ENCODE measurements around the gene COL28A1.

DNA sequence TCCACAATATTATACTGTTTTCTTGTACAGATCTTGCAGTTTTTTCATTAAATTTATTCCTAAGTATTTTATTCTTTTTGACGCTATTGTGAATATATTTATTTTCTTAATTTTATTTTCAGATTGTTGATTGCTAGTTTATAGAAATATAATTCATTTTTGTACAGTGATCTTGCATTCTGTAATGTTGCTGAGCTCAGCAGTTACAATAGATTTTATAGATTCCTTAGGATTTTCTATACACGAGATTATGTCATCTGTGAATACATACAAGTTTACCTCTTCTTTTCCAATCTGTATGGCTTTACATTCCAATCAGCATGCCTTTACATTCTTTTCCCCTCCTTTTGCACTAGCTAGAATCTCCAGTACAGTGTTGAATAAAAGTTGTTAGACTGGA is 223.3 kb downstream of the COL28A1 start:
- TF ChIP-seq POLR2A (IDR thresholded peaks at IDR 0.05), result no peak
- TF ChIP-seq, protein P1, sequence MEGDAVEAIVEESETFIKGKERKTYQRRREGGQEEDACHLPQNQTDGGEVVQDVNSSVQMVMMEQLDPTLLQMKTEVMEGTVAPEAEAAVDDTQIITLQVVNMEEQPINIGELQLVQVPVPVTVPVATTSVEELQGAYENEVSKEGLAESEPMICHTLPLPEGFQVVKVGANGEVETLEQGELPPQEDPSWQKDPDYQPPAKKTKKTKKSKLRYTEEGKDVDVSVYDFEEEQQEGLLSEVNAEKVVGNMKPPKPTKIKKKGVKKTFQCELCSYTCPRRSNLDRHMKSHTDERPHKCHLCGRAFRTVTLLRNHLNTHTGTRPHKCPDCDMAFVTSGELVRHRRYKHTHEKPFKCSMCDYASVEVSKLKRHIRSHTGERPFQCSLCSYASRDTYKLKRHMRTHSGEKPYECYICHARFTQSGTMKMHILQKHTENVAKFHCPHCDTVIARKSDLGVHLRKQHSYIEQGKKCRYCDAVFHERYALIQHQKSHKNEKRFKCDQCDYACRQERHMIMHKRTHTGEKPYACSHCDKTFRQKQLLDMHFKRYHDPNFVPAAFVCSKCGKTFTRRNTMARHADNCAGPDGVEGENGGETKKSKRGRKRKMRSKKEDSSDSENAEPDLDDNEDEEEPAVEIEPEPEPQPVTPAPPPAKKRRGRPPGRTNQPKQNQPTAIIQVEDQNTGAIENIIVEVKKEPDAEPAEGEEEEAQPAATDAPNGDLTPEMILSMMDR (IDR thresholded peaks at IDR 0.05), result no peak

All from lower leg skin (tissue), 3 donors.